Hypothalamus (tissue), 51 donors: ENCODE data around the gene PPARD.

ENCODE experiments used
- DNase-seq, 51 donors: peaks; one replicate each; lab custom pipeline; 2025; lab: John Stamatoyannopoulos, UW

The PPARD gene

GRCh38 chr6:35351422-35351821, 9.1 kb downstream of the PPARD start:
- no peak for DNase-seq

GRCh38 chr6:35352735-35353134, 10.4 kb downstream of the PPARD start:
- DNase-seq = no peak

GRCh38 chr6:35354361-35355135, 12.2 kb downstream of the PPARD start:
- no peak for DNase-seq

GRCh38 chr6:35356391-35356790, 14.0 kb downstream of the PPARD start:
- DNase-seq = peak in 2 of 51 donors; percentile 6 to 35

GRCh38 chr6:35357677-35358076, 15.3 kb downstream of the PPARD start:
- DNase-seq = no peak

GRCh38 chr6:35358086-35358485, 15.7 kb downstream of the PPARD start:
- no peak for DNase-seq

GRCh38 chr6:35359346-35359743, 17.0 kb downstream of the PPARD start:
- no peak for DNase-seq

- DNase-seq = peak in 34 of 51 donors; percentile 22 to 84 (median 54)
Measured at GRCh38 chr6:35359744-35360348, 17.5 kb downstream of the PPARD start.

GRCh38 chr6:35360349-35361138, 18.2 kb downstream of the PPARD start:
- DNase-seq = peak in 37 of 51 donors; percentile 18 to 83 (median 54)

GRCh38 chr6:35362200-35362599, 19.8 kb downstream of the PPARD start:
- peak in 1 of 51 donors; percentile 12 for DNase-seq

GRCh38 chr6:35363293-35363750, 21.0 kb downstream of the PPARD start:
- DNase-seq = peak in 2 of 51 donors; percentile 15 to 29

- no peak for DNase-seq
Measured at GRCh38 chr6:35365594-35366203, 23.3 kb downstream of the PPARD start.

- no peak for DNase-seq
Measured at GRCh38 chr6:35366204-35366596, 23.8 kb downstream of the PPARD start.

- no peak for DNase-seq
Measured at GRCh38 chr6:35367646-35368037, 25.3 kb downstream of the PPARD start.

GRCh38 chr6:35368038-35368887, 25.9 kb downstream of the PPARD start:
- DNase-seq = no peak

- DNase-seq = peak in 25 of 51 donors; percentile 9 to 76 (median 43)
Measured at GRCh38 chr6:35370124-35370741, 27.9 kb downstream of the PPARD start.

- peak in 10 of 51 donors; percentile 6 to 31 (median 26) for DNase-seq
Measured at GRCh38 chr6:35370785-35371493, 28.6 kb downstream of the PPARD start.

- no peak for DNase-seq
Measured at GRCh38 chr6:35371494-35372262, 29.3 kb downstream of the PPARD start.
